ENCODE data around the gene CMIP.
A peak's percentile ranks its signal among the peaks of the same experiment; 100 is the strongest.
"Not testable (repeated sequence)": the region's sequence is repeated elsewhere in the genome, so short reads cannot be mapped to it uniquely, and the experiment has no call there.

Gene CMIP

GRCh38 chr16:81569361-81570034 is 124.9 kb downstream of the CMIP start:
- H3K27ac Mint-ChIP-seq = peak overlapping the region; percentile 94
- no peak for DNase-seq
- H3K4me3 Mint-ChIP-seq = no peak overlapping the region
- peaks cover 3% of the 10 kb centered on the region for H3K36me3 Mint-ChIP-seq (ENCODE audit: low read depth)
- no peaks in the 10 kb centered on the region for H3K27me3 Mint-ChIP-seq
- no peaks in the 10 kb centered on the region for H3K9me3 Mint-ChIP-seq
- H3K4me1 Mint-ChIP-seq (ENCODE audit: low read depth) = peaks cover 34% of the 10 kb centered on the region

GRCh38 chr16:81570151-81570846 is 125.7 kb downstream of the CMIP start:
- H3K27ac Mint-ChIP-seq = no peak overlapping the region
- H3K27me3 Mint-ChIP-seq = no peaks in the 10 kb centered on the region
- no peaks in the 10 kb centered on the region for H3K9me3 Mint-ChIP-seq
- H3K4me3 Mint-ChIP-seq = no peak overlapping the region
- DNase-seq = no peak
- peaks cover 34% of the 10 kb centered on the region for H3K4me1 Mint-ChIP-seq (ENCODE audit: low read depth)
- peaks cover 3% of the 10 kb centered on the region for H3K36me3 Mint-ChIP-seq (ENCODE audit: low read depth)

- DNase-seq = no peak
- Mint-ChIP-seq H3K27me3 (no peaks in the 10 kb centered on the region), H3K4me1 (ENCODE audit: low read depth) (peaks cover 34% of the 10 kb centered on the region), H3K27ac (no peak overlapping the region), H3K9me3 (no peaks in the 10 kb centered on the region), H3K4me3 (no peak overlapping the region), H3K36me3 (ENCODE audit: low read depth) (peaks cover 3% of the 10 kb centered on the region)
Observed at GRCh38 chr16:81571175-81571574, 126.6 kb downstream of the CMIP start.

- H3K27me3 Mint-ChIP-seq = no peaks in the 10 kb centered on the region
- DNase-seq = no peak
- no peak overlapping the region for H3K4me3 Mint-ChIP-seq
- H3K36me3 Mint-ChIP-seq (ENCODE audit: low read depth) = no peaks in the 10 kb centered on the region
- peaks cover 34% of the 10 kb centered on the region for H3K4me1 Mint-ChIP-seq (ENCODE audit: low read depth)
- no peak overlapping the region for H3K27ac Mint-ChIP-seq
- H3K9me3 Mint-ChIP-seq = no peaks in the 10 kb centered on the region
Observed at GRCh38 chr16:81571592-81572385, 127.2 kb downstream of the CMIP start.

- Mint-ChIP-seq H3K27ac (peak overlapping the region; percentile 44), H3K36me3 (ENCODE audit: low read depth) (no peaks in the 10 kb centered on the region), H3K4me3 (no peak overlapping the region)
Observed at GRCh38 chr16:81572386-81573144, 128.0 kb downstream of the CMIP start.

GRCh38 chr16:81573533-81574020 is 129.0 kb downstream of the CMIP start:
- no peaks in the 10 kb centered on the region for H3K36me3 Mint-ChIP-seq (ENCODE audit: low read depth)
- no peak overlapping the region for H3K27ac Mint-ChIP-seq
- no peaks in the 10 kb centered on the region for H3K27me3 Mint-ChIP-seq
- DNase-seq = no peak
- no peaks in the 10 kb centered on the region for H3K9me3 Mint-ChIP-seq
- peaks cover 18% of the 10 kb centered on the region for H3K4me1 Mint-ChIP-seq (ENCODE audit: low read depth)
- no peak overlapping the region for H3K4me3 Mint-ChIP-seq

More at GRCh38 chr16:81572386-81573144, 128.0 kb downstream of the CMIP start:
- H3K9me3 Mint-ChIP-seq = no peaks in the 10 kb centered on the region
- DNase-seq = no peak
- H3K27me3 Mint-ChIP-seq = no peaks in the 10 kb centered on the region
- peaks cover 28% of the 10 kb centered on the region for H3K4me1 Mint-ChIP-seq (ENCODE audit: low read depth)

- no peaks in the 10 kb centered on the region for H3K27me3 Mint-ChIP-seq
- H3K4me1 Mint-ChIP-seq (ENCODE audit: low read depth) = peaks cover 12% of the 10 kb centered on the region
- no peak for DNase-seq
- no peak overlapping the region for H3K4me3 Mint-ChIP-seq
- H3K36me3 Mint-ChIP-seq (ENCODE audit: low read depth) = no peaks in the 10 kb centered on the region
- no peaks in the 10 kb centered on the region for H3K9me3 Mint-ChIP-seq
- no peak overlapping the region for H3K27ac Mint-ChIP-seq
Observed at GRCh38 chr16:81574168-81574567, 129.6 kb downstream of the CMIP start.

GRCh38 chr16:81575307-81575706 is 130.7 kb downstream of the CMIP start:
- Mint-ChIP-seq H3K36me3 (ENCODE audit: low read depth) (no peaks in the 10 kb centered on the region), H3K27ac (no peak overlapping the region), H3K4me3 (no peak overlapping the region), H3K9me3 (no peaks in the 10 kb centered on the region), H3K27me3 (no peaks in the 10 kb centered on the region), H3K4me1 (ENCODE audit: low read depth) (peaks cover 2% of the 10 kb centered on the region)
- DNase-seq = no peak

GRCh38 chr16:81575834-81576233 is 131.2 kb downstream of the CMIP start:
- no peak overlapping the region for H3K27ac Mint-ChIP-seq
- no peaks in the 10 kb centered on the region for H3K9me3 Mint-ChIP-seq
- no peak for DNase-seq
- no peaks in the 10 kb centered on the region for H3K36me3 Mint-ChIP-seq (ENCODE audit: low read depth)
- H3K27me3 Mint-ChIP-seq = no peaks in the 10 kb centered on the region
- H3K4me1 Mint-ChIP-seq (ENCODE audit: low read depth) = peaks cover 3% of the 10 kb centered on the region
- H3K4me3 Mint-ChIP-seq = no peak overlapping the region

GRCh38 chr16:81576696-81577095 is 132.1 kb downstream of the CMIP start:
- H3K27ac Mint-ChIP-seq = no peak overlapping the region
- no peaks in the 10 kb centered on the region for H3K9me3 Mint-ChIP-seq
- peaks cover 5% of the 10 kb centered on the region for H3K4me1 Mint-ChIP-seq (ENCODE audit: low read depth)
- H3K27me3 Mint-ChIP-seq = no peaks in the 10 kb centered on the region
- H3K36me3 Mint-ChIP-seq (ENCODE audit: low read depth) = no peaks in the 10 kb centered on the region
- DNase-seq = no peak
- H3K4me3 Mint-ChIP-seq = no peak overlapping the region

- H3K27ac Mint-ChIP-seq; H3K9me3 Mint-ChIP-seq; DNase-seq; H3K36me3 Mint-ChIP-seq (ENCODE audit: low read depth); H3K4me1 Mint-ChIP-seq (ENCODE audit: low read depth); H3K4me3 Mint-ChIP-seq; H3K27me3 Mint-ChIP-seq: not testable (repeated sequence)
Observed at GRCh38 chr16:81577272-81577671, 132.7 kb downstream of the CMIP start.

GRCh38 chr16:81578076-81578475 is 133.5 kb downstream of the CMIP start:
- no peaks in the 10 kb centered on the region for H3K9me3 Mint-ChIP-seq
- no peak overlapping the region for H3K27ac Mint-ChIP-seq
- peaks cover 3% of the 10 kb centered on the region for H3K4me1 Mint-ChIP-seq (ENCODE audit: low read depth)
- no peak for DNase-seq
- no peaks in the 10 kb centered on the region for H3K36me3 Mint-ChIP-seq (ENCODE audit: low read depth)
- no peak overlapping the region for H3K4me3 Mint-ChIP-seq
- H3K27me3 Mint-ChIP-seq = no peaks in the 10 kb centered on the region

- Mint-ChIP-seq H3K4me1 (ENCODE audit: low read depth) (peaks cover 3% of the 10 kb centered on the region), H3K9me3 (no peaks in the 10 kb centered on the region), H3K4me3 (no peak overlapping the region), H3K36me3 (ENCODE audit: low read depth) (no peaks in the 10 kb centered on the region), H3K27me3 (no peaks in the 10 kb centered on the region), H3K27ac (no peak overlapping the region)
- DNase-seq = no peak
Observed at GRCh38 chr16:81578636-81579413, 134.2 kb downstream of the CMIP start.

GRCh38 chr16:81581107-81581506 is 136.5 kb downstream of the CMIP start:
- DNase-seq = no peak
- peaks cover 7% of the 10 kb centered on the region for H3K4me1 Mint-ChIP-seq (ENCODE audit: low read depth)

More at GRCh38 chr16:81581107-81581506, 136.5 kb downstream of the CMIP start:
- H3K4me3 Mint-ChIP-seq = no peak overlapping the region
- H3K9me3 Mint-ChIP-seq = no peaks in the 10 kb centered on the region
- no peaks in the 10 kb centered on the region for H3K27me3 Mint-ChIP-seq
- H3K36me3 Mint-ChIP-seq (ENCODE audit: low read depth) = peaks cover 5% of the 10 kb centered on the region
- H3K27ac Mint-ChIP-seq = no peak overlapping the region
